ENCODE data around the gene CAPN12.

DNA sequence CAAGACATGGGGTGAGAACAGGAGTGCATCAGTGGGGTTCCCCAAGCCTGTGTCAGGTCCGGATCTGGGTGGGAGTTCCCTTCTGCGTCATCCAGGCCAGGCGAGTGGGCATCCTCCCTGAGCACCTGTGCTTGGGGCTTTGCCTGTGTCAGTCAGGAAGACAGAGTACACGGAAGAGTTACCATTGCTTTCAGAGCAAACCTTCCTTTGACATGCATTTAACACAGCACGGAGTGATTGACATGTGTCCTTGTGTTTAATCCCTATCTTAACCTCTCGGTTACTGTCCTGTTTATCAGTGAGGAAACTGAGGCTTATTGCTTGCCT, 47.6 kb downstream of the CAPN12 start:
- TF ChIP-seq, protein P1, sequence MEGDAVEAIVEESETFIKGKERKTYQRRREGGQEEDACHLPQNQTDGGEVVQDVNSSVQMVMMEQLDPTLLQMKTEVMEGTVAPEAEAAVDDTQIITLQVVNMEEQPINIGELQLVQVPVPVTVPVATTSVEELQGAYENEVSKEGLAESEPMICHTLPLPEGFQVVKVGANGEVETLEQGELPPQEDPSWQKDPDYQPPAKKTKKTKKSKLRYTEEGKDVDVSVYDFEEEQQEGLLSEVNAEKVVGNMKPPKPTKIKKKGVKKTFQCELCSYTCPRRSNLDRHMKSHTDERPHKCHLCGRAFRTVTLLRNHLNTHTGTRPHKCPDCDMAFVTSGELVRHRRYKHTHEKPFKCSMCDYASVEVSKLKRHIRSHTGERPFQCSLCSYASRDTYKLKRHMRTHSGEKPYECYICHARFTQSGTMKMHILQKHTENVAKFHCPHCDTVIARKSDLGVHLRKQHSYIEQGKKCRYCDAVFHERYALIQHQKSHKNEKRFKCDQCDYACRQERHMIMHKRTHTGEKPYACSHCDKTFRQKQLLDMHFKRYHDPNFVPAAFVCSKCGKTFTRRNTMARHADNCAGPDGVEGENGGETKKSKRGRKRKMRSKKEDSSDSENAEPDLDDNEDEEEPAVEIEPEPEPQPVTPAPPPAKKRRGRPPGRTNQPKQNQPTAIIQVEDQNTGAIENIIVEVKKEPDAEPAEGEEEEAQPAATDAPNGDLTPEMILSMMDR (IDR thresholded peaks at IDR 0.05): no peak
- no peak for TF ChIP-seq POLR2A (IDR thresholded peaks at IDR 0.05)

All from prostate gland (tissue), 2 donors.